GDM1 (cell line): ENCODE measurements around the gene SMTN.
"Not testable (repeated sequence)": the region's sequence is repeated elsewhere in the genome, so short reads cannot be mapped to it uniquely, and the experiment has no call there.

Source experiments
- DNase-seq: peaks from one replicate; lab custom pipeline; 2025; lab: John Stamatoyannopoulos, UW

SMTN gene

GRCh38 chr22:31073125-31073524 is 8.0 kb upstream of the SMTN start:
- not testable (repeated sequence) for DNase-seq

- not testable (repeated sequence) for DNase-seq
Measured at GRCh38 chr22:31073545-31074145, 7.5 kb upstream of the SMTN start.

- DNase-seq, result no peak
Measured at GRCh38 chr22:31075961-31076360, 5.2 kb upstream of the SMTN start.

- DNase-seq, result no peak
Measured at GRCh38 chr22:31077681-31078080, 3.4 kb upstream of the SMTN start.

- DNase-seq, result not testable (repeated sequence)
Measured at GRCh38 chr22:31078389-31078788, 2.7 kb upstream of the SMTN start.

GRCh38 chr22:31079095-31079642 is 1.9 kb upstream of the SMTN start:
- DNase-seq, result no peak

- no peak for DNase-seq
Measured at GRCh38 chr22:31080164-31080847, 812 bp upstream of the SMTN start.

GRCh38 chr22:31081963-31082605 is 966 bp downstream of the SMTN start:
- no peak for DNase-seq

GRCh38 chr22:31082606-31083376 is 1.7 kb downstream of the SMTN start:
- DNase-seq, result peak; percentile 26

GRCh38 chr22:31083377-31083768 is 2.3 kb downstream of the SMTN start:
- no peak for DNase-seq

GRCh38 chr22:31083923-31084810 is 3.0 kb downstream of the SMTN start:
- DNase-seq, result no peak

GRCh38 chr22:31084811-31085492 is 3.8 kb downstream of the SMTN start:
- DNase-seq, result peak; percentile 74

GRCh38 chr22:31085493-31085824 is 4.3 kb downstream of the SMTN start:
- DNase-seq, result peak; percentile 32

- no peak for DNase-seq
Measured at GRCh38 chr22:31085928-31086327, 4.8 kb downstream of the SMTN start.

GRCh38 chr22:31086703-31087330 is 5.7 kb downstream of the SMTN start:
- DNase-seq, result no peak

- DNase-seq, result no peak
Measured at GRCh38 chr22:31087744-31088215, 6.7 kb downstream of the SMTN start.

- no peak for DNase-seq
Measured at GRCh38 chr22:31088233-31088986, 7.3 kb downstream of the SMTN start.

- DNase-seq, result no peak
Measured at GRCh38 chr22:31089160-31090100, 8.3 kb downstream of the SMTN start.
